Fibroblast of lung (primary cell): ENCODE results near the gene KIF26B.

Experiments used
- EZH2 ChIP-seq: IDR thresholded peaks from 2 replicates; pipeline ENCODE4 v1.5.1; 2012; ENCODE audit warnings: low read length, control low read depth, mild to moderate bottlenecking; ENCODE audit errors: missing control alignments
- TF ChIP-seq, protein P1 (sequence below), 2 donors: IDR thresholded peaks in 1 of 2; conservative IDR thresholded peaks in 1 of 2; 1 replicate in 1 of 2; 2 replicates in 1 of 2; pipeline ENCODE4 v1.5.1; 2011 to 2012; ENCODE audit warnings: low read length in 2 of 2, control low read depth in 1 of 2, inconsistent platforms in 1 of 2, low read depth in 1 of 2, mild to moderate bottlenecking in 1 of 2

GRCh38 chr1:245652116-245652515 is 497.3 kb downstream of the KIF26B start:
- TF ChIP-seq, protein P1, sequence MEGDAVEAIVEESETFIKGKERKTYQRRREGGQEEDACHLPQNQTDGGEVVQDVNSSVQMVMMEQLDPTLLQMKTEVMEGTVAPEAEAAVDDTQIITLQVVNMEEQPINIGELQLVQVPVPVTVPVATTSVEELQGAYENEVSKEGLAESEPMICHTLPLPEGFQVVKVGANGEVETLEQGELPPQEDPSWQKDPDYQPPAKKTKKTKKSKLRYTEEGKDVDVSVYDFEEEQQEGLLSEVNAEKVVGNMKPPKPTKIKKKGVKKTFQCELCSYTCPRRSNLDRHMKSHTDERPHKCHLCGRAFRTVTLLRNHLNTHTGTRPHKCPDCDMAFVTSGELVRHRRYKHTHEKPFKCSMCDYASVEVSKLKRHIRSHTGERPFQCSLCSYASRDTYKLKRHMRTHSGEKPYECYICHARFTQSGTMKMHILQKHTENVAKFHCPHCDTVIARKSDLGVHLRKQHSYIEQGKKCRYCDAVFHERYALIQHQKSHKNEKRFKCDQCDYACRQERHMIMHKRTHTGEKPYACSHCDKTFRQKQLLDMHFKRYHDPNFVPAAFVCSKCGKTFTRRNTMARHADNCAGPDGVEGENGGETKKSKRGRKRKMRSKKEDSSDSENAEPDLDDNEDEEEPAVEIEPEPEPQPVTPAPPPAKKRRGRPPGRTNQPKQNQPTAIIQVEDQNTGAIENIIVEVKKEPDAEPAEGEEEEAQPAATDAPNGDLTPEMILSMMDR (conservative IDR thresholded peaks at IDR 0.05 in 1 of 2, IDR thresholded peaks at IDR 0.05 in 1 of 2; ENCODE audit: low read depth in 1 of 2, low read length in 2 of 2), result no peak
- no peak for TF ChIP-seq EZH2
